K562 (cell line): ENCODE measurements around the gene PNKD. TPM values are rescaled to one million over a fixed set of nuclear protein-coding genes. Genes with fewer than 3 reads are reported as not detected.

Experiments used
- CREB1 ChIP-seq, 2 experiments: sonication (generic) in 1 of 2; formaldehyde crosslinking in 1 of 2; IDR thresholded peaks; 2 replicates each; pipeline versions ENCODE4 v1.6.1 to v1.8.0; 2012 to 2022; ENCODE audit warnings: inconsistent platforms in 1 of 2, mild to moderate bottlenecking in 1 of 2, missing genetic modification reagents in 1 of 2, moderate library complexity in 1 of 2
- EZH2 ChIP-seq: IDR thresholded peaks from 2 replicates; pipeline ENCODE4 v1.6.1; 2012; ENCODE audit warnings: low read depth, mild to moderate bottlenecking, inconsistent platforms, low read length, borderline replicate concordance
- MTA2 ChIP-seq: fragments of 450-650 bp; IDR thresholded peaks from 2 replicates; pipeline ENCODE4 v1.6.1; 2016; ENCODE audit warnings: low read depth
- MXI1 ChIP-seq: IDR thresholded peaks from 2 replicates; pipeline ENCODE4 v1.6.1; 2011; ENCODE audit warnings: low read depth, mild to moderate bottlenecking, improper control_type of control experiment, low read length
- NFXL1 ChIP-seq: fragments of 450-650 bp; formaldehyde crosslinking; IDR thresholded peaks from 2 replicates; pipeline ENCODE4 v1.4.0; 2021; ENCODE audit warnings: mild to moderate bottlenecking
- POLR2AphosphoS2 ChIP-seq: IDR thresholded peaks from 2 replicates; pipeline ENCODE4 v1.6.1; 2012; ENCODE audit warnings: low read length, improper control_type of control experiment
- POLR3G ChIP-seq: IDR thresholded peaks from 2 replicates; pipeline ENCODE4 v1.6.1; 2011; ENCODE audit not compliant: insufficient read length, insufficient replicate concordance; ENCODE audit errors: extremely low read depth
- RNF2 ChIP-seq: sonication (generic); IDR thresholded peaks from 2 replicates; pipeline ENCODE4 v1.6.1; 2016
- STAG1 ChIP-seq: sonication (generic); formaldehyde crosslinking; IDR thresholded peaks from 2 replicates; pipeline ENCODE4 v1.5.0; 2020; ENCODE audit warnings: missing genetic modification reagents, borderline replicate concordance
- TAF7 ChIP-seq: fragments of 450-650 bp; IDR thresholded peaks from 2 replicates; pipeline ENCODE4 v1.6.1; 2016; ENCODE audit warnings: missing genetic modification characterization, missing compliant biosample characterization
- ZKSCAN1 ChIP-seq: fragments of 150-350 bp; IDR thresholded peaks from 2 replicates; pipeline ENCODE4 v1.6.1; 2016; ENCODE audit warnings: low read depth, low read length
- ZNF696 ChIP-seq: fragments of 250-450 bp; sonication (Bioruptor Pico); conservative IDR thresholded peaks from 2 replicates; pipeline ENCODE4 v1.4.0; 2020; ENCODE audit warnings: mild to moderate bottlenecking, moderate library complexity
- polyA plus RNA-seq, 8 experiments: library from polyadenylated mRNA; depleted of rRNA in 4 of 8; stranded (reverse) in 5 of 8; unstranded in 3 of 8; fragments of >200 nt; fragmentation: Nextera tagmentation in 2 of 8; fragmentation: Illumina TruSeq in 1 of 8; extraction: Ambion mirVana in 2 of 8; extraction: Trizol in 1 of 8; gene quantifications; 2 replicates each; pipeline versions ENCODE4 v1.2.1 to v1.2.3, GENCODE V29; 2011 to 2014; ENCODE audit warnings: inconsistent platforms in 1 of 8, missing spikeins in 1 of 8
- total RNA-seq, 7 experiments: library from RNA; depleted of rRNA in 6 of 7; stranded (reverse); fragments of >200 nt in 6 of 7; fragmentation: Illumina TruSeq in 2 of 7; extraction: Trizol in 2 of 7; gene quantifications; 2 replicates each; pipeline versions ENCODE4 v1.2.1 to v1.2.3, GENCODE V29; 2011 to 2021; ENCODE audit warnings: low replicate concordance in 1 of 7
- TF ChIP-seq, protein P1 (sequence below): fragments of 450-650 bp; formaldehyde crosslinking; IDR thresholded peaks from 2 replicates; pipeline ENCODE4 v1.4.0; 2020; ENCODE audit warnings: mild to moderate bottlenecking, moderate library complexity
- TF ChIP-seq, protein P2 (sequence below): fragments of 450-650 bp; formaldehyde crosslinking; IDR thresholded peaks from 2 replicates; pipeline ENCODE4 v1.4.0; 2020; ENCODE audit warnings: mild to moderate bottlenecking, mixed read lengths
- TF ChIP-seq, protein P3 (sequence below): fragments of 250-450 bp; sonication (Bioruptor Pico); IDR thresholded peaks from 2 replicates; pipeline ENCODE4 v1.8.0; 2022; ENCODE audit warnings: inconsistent platforms
- TF ChIP-seq, protein P4 (sequence below): fragments of 250-450 bp; sonication (Bioruptor Pico); IDR thresholded peaks from 2 replicates; pipeline ENCODE4 v1.8.0; 2022; ENCODE audit warnings: moderate library complexity, mild to moderate bottlenecking, inconsistent platforms
- TF ChIP-seq, protein P5 (sequence below): sonication (generic); formaldehyde crosslinking; IDR thresholded peaks from 2 replicates; pipeline ENCODE4 v1.8.0; 2023; ENCODE audit warnings: mild to moderate bottlenecking, missing genetic modification reagents

The PNKD gene
- total and polyA plus RNA-seq, 9 of the 15 experiments (the other 6 are each of a cell fraction or from before 2014, with no cell fraction given): 26.0 to 105 (median 60.1) TPM

DNA sequence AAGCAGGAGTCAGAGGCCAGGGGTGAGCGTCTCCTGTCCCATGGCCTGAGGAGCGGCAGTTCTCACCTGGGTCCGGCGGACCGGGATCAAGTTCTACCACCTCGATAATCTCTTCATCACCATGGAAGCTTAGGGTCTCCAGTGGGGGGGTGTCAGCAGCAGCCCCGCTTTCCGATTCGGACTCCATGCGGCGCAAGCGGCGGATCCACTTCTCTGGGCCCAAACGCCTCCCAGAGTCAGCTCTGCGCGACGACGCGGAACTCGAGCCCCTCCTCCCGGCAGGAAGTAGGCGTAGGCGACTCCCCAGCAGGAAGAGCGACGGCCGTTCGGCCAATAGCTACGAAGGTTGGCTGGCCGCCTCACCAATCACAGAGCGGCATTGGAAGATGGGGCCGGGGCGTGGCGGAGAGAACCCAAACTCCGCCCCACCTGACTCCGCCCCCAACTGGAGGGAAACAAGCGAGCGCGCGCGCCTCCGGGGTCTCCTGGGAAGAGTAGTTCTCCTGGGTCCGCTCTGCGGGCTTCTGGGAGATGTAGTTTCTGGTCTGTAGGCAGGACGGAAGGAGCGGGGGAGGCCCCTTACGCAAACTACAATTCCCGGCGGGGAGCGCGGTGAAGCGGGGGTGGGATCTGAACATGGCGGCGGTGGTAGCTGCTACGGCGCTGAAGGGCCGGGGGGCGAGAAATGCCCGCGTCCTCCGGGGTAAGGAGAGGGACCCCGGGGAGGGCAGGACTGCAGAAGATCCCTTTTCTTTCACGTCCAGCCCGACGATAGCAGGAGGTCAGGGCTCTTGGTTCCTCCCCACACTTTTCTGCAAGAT lies at the start of gene PNKD, which contains the start of gene AAMP (continued):
- TF ChIP-seq, protein P1, sequence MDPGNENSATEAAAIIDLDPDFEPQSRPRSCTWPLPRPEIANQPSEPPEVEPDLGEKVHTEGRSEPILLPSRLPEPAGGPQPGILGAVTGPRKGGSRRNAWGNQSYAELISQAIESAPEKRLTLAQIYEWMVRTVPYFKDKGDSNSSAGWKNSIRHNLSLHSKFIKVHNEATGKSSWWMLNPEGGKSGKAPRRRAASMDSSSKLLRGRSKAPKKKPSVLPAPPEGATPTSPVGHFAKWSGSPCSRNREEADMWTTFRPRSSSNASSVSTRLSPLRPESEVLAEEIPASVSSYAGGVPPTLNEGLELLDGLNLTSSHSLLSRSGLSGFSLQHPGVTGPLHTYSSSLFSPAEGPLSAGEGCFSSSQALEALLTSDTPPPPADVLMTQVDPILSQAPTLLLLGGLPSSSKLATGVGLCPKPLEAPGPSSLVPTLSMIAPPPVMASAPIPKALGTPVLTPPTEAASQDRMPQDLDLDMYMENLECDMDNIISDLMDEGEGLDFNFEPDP (CRISPR knock-in tag): no peak
- TF ChIP-seq, protein P2, sequence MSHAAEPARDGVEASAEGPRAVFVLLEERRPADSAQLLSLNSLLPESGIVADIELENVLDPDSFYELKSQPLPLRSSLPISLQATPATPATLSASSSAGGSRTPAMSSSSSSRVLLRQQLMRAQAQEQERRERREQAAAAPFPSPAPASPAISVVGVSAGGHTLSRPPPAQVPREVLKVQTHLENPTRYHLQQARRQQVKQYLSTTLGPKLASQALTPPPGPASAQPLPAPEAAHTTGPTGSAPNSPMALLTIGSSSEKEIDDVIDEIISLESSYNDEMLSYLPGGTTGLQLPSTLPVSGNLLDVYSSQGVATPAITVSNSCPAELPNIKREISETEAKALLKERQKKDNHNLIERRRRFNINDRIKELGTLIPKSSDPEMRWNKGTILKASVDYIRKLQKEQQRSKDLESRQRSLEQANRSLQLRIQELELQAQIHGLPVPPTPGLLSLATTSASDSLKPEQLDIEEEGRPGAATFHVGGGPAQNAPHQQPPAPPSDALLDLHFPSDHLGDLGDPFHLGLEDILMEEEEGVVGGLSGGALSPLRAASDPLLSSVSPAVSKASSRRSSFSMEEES (CRISPR knock-in tag): no peak
- TF ChIP-seq MXI1 (no peak), RNF2 (no peak; the same call in 1 of the 2 replicates), CREB1 (IDR thresholded peaks at IDR 0.05) (peak; percentile 83), CREB1 (CRISPR knock-in tag; IDR thresholded peaks at IDR 0.05) (peak; percentile 89), POLR2AphosphoS2 (no peak), TAF7 (tag) (0 out of 2 replicates have a peak, but pooled peaks have one; percentile 19), ZKSCAN1 (no peak), NFXL1 (CRISPR knock-in tag) (no peak), ZNF696 (CRISPR knock-in tag) (no peak), MTA2 (no peak), EZH2 (no peak), POLR3G (no peak), STAG1 (CRISPR knock-in tag) (no peak)
- TF ChIP-seq, protein P3, sequence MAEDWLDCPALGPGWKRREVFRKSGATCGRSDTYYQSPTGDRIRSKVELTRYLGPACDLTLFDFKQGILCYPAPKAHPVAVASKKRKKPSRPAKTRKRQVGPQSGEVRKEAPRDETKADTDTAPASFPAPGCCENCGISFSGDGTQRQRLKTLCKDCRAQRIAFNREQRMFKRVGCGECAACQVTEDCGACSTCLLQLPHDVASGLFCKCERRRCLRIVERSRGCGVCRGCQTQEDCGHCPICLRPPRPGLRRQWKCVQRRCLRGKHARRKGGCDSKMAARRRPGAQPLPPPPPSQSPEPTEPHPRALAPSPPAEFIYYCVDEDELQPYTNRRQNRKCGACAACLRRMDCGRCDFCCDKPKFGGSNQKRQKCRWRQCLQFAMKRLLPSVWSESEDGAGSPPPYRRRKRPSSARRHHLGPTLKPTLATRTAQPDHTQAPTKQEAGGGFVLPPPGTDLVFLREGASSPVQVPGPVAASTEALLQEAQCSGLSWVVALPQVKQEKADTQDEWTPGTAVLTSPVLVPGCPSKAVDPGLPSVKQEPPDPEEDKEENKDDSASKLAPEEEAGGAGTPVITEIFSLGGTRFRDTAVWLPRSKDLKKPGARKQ (CRISPR knock-in tag): no peak
- TF ChIP-seq, protein P4, sequence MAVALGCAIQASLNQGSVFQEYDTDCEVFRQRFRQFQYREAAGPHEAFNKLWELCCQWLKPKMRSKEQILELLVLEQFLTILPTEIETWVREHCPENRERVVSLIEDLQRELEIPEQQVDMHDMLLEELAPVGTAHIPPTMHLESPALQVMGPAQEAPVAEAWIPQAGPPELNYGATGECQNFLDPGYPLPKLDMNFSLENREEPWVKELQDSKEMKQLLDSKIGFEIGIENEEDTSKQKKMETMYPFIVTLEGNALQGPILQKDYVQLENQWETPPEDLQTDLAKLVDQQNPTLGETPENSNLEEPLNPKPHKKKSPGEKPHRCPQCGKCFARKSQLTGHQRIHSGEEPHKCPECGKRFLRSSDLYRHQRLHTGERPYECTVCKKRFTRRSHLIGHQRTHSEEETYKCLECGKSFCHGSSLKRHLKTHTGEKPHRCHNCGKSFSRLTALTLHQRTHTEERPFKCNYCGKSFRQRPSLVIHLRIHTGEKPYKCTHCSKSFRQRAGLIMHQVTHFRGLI (CRISPR knock-in tag): no peak
- TF ChIP-seq, protein P5, sequence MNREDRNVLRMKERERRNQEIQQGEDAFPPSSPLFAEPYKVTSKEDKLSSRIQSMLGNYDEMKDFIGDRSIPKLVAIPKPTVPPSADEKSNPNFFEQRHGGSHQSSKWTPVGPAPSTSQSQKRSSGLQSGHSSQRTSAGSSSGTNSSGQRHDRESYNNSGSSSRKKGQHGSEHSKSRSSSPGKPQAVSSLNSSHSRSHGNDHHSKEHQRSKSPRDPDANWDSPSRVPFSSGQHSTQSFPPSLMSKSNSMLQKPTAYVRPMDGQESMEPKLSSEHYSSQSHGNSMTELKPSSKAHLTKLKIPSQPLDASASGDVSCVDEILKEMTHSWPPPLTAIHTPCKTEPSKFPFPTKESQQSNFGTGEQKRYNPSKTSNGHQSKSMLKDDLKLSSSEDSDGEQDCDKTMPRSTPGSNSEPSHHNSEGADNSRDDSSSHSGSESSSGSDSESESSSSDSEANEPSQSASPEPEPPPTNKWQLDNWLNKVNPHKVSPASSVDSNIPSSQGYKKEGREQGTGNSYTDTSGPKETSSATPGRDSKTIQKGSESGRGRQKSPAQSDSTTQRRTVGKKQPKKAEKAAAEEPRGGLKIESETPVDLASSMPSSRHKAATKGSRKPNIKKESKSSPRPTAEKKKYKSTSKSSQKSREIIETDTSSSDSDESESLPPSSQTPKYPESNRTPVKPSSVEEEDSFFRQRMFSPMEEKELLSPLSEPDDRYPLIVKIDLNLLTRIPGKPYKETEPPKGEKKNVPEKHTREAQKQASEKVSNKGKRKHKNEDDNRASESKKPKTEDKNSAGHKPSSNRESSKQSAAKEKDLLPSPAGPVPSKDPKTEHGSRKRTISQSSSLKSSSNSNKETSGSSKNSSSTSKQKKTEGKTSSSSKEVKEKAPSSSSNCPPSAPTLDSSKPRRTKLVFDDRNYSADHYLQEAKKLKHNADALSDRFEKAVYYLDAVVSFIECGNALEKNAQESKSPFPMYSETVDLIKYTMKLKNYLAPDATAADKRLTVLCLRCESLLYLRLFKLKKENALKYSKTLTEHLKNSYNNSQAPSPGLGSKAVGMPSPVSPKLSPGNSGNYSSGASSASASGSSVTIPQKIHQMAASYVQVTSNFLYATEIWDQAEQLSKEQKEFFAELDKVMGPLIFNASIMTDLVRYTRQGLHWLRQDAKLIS: no peak
